RWPE2 (cell line): ENCODE results near the gene OXSR1.

Experiments used
- ATAC-seq: fragments of 200-7000 bp; cut with Tn5 transposase; 3 replicates; pipeline ENCODE4 v1.9.1; 2021; ENCODE audit warnings: low read depth
- DNase-seq: peaks from one replicate; pipeline ENCODE4 v3.0.0-alpha.2; 2020; ENCODE audit warnings: low spot score
- H3K27ac ChIP-seq: fragments of 450-650 bp; 2 replicates; pipeline ENCODE4 v1.5.1; 2017; ENCODE audit warnings: mild to moderate bottlenecking; ENCODE audit not compliant: poor library complexity, severe bottlenecking
- H3K27me3 ChIP-seq: fragments of 250-450 bp; sonication (Bioruptor Pico); 2 replicates; pipeline ENCODE4 v1.5.1; 2021; ENCODE audit warnings: mild to moderate bottlenecking, moderate library complexity; ENCODE audit not compliant: insufficient read depth, poor library complexity, severe bottlenecking
- H3K36me3 ChIP-seq: fragments of 250-450 bp; sonication (Bioruptor Pico); 2 replicates; pipeline ENCODE4 v1.5.1; 2020; ENCODE audit warnings: low read depth, mild to moderate bottlenecking, moderate library complexity
- H3K4me1 ChIP-seq: fragments of 250-450 bp; sonication (Bioruptor Pico); 2 replicates; pipeline ENCODE4 v1.5.1; 2021; ENCODE audit warnings: mild to moderate bottlenecking, moderate library complexity; ENCODE audit not compliant: insufficient read depth, poor library complexity, severe bottlenecking
- H3K4me3 ChIP-seq: fragments of 250-450 bp; sonication (Bioruptor Pico); 2 replicates; pipeline ENCODE4 v1.5.1; 2021; ENCODE audit warnings: mild to moderate bottlenecking, moderate library complexity; ENCODE audit not compliant: severe bottlenecking
- H3K9me3 ChIP-seq: fragments of 250-450 bp; sonication (Bioruptor Pico); 2 replicates; pipeline ENCODE4 v1.5.1; 2021; ENCODE audit warnings: mild to moderate bottlenecking, moderate library complexity; ENCODE audit not compliant: severe bottlenecking
- CTCF ChIP-seq: fragments of 450-650 bp; IDR thresholded peaks from one replicate; pipeline ENCODE4 v1.5.1; 2017; ENCODE audit warnings: mild to moderate bottlenecking, moderate library complexity; ENCODE audit not compliant: poor library complexity, severe bottlenecking

OXSR1 gene

GRCh38 chr3:38210141-38210757 lies 44.9 kb downstream of the OXSR1 start:
- Histone ChIP-seq H3K4me1 (no peaks in the 10 kb centered on the region), H3K9me3 (no peaks in the 10 kb centered on the region), H3K36me3 (peaks cover 27% of the 10 kb centered on the region), H3K4me3 (no peak overlapping the region), H3K27me3 (no peaks in the 10 kb centered on the region), H3K27ac (no peak overlapping the region)
- no peak for ATAC-seq
- DNase-seq: no peak
- no peak for TF ChIP-seq CTCF

GRCh38 chr3:38212141-38212540 lies 46.8 kb downstream of the OXSR1 start:
- Histone ChIP-seq H3K4me3 (no peak overlapping the region), H3K4me1 (no peaks in the 10 kb centered on the region), H3K27ac (no peak overlapping the region), H3K36me3 (peaks cover 33% of the 10 kb centered on the region), H3K9me3 (no peaks in the 10 kb centered on the region), H3K27me3 (no peaks in the 10 kb centered on the region)
- TF ChIP-seq CTCF: no peak
- ATAC-seq (no peak), DNase-seq (no peak)

- Histone ChIP-seq H3K4me1 (no peaks in the 10 kb centered on the region), H3K27ac (no peak overlapping the region), H3K4me3 (no peak overlapping the region), H3K9me3 (no peaks in the 10 kb centered on the region), H3K36me3 (peaks cover 35% of the 10 kb centered on the region), H3K27me3 (no peaks in the 10 kb centered on the region)
- no peak for TF ChIP-seq CTCF
- DNase-seq (no peak), ATAC-seq (peak; percentile 36; the same call in 1 of the 3 replicates)
Observed at GRCh38 chr3:38214560-38214959, 49.2 kb downstream of the OXSR1 start.

GRCh38 chr3:38219609-38220197 lies 54.4 kb downstream of the OXSR1 start:
- ATAC-seq (no peak), DNase-seq (no peak)
- TF ChIP-seq CTCF: no peak
- no peak overlapping the region for H3K4me3 ChIP-seq
- peaks cover 68% of the 10 kb centered on the region for H3K36me3 ChIP-seq
- H3K4me1 ChIP-seq: no peaks in the 10 kb centered on the region
- no peaks in the 10 kb centered on the region for H3K9me3 ChIP-seq
- no peaks in the 10 kb centered on the region for H3K27me3 ChIP-seq
- no peak overlapping the region for H3K27ac ChIP-seq

- ATAC-seq: no peak
- no peak for DNase-seq
- TF ChIP-seq CTCF: no peak
- H3K9me3 ChIP-seq: no peaks in the 10 kb centered on the region
- no peak overlapping the region for H3K4me3 ChIP-seq
- no peaks in the 10 kb centered on the region for H3K27me3 ChIP-seq
- peaks cover 8% of the 10 kb centered on the region for H3K4me1 ChIP-seq
- H3K27ac ChIP-seq: no peak overlapping the region
- peaks cover 74% of the 10 kb centered on the region for H3K36me3 ChIP-seq
Observed at GRCh38 chr3:38221005-38221404, 55.7 kb downstream of the OXSR1 start.
